ENCODE data around the gene RALGAPA1.

DNA sequence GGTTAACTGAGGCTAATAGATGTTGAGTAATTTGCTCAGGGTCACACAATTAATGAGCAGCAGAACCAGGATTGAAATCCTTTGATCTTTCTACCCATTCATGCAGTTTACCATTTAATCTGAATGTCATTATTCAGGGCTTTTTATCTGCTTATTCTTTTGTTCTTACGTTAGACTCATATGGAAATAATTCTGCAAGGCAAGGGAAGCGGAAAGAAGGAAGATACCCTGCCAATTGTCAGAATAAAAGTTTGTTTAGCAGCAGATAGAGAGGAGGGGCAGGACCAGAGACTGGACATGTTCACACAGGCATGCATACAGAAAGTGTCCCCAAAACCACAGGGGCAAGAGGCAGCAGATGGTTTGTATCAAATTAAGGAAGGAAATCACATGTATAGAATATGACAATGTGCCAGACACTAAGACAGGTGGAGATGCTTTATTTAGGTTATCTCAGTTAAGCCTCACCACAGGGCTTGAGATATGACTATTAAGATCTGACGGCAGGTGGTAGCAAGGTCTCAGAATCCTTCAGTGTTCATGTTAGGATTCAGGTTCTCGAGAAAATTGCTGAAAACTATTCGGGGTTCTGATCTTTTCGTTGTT, 46.9 kb upstream of the RALGAPA1 start:
- TF ChIP-seq, protein P1, sequence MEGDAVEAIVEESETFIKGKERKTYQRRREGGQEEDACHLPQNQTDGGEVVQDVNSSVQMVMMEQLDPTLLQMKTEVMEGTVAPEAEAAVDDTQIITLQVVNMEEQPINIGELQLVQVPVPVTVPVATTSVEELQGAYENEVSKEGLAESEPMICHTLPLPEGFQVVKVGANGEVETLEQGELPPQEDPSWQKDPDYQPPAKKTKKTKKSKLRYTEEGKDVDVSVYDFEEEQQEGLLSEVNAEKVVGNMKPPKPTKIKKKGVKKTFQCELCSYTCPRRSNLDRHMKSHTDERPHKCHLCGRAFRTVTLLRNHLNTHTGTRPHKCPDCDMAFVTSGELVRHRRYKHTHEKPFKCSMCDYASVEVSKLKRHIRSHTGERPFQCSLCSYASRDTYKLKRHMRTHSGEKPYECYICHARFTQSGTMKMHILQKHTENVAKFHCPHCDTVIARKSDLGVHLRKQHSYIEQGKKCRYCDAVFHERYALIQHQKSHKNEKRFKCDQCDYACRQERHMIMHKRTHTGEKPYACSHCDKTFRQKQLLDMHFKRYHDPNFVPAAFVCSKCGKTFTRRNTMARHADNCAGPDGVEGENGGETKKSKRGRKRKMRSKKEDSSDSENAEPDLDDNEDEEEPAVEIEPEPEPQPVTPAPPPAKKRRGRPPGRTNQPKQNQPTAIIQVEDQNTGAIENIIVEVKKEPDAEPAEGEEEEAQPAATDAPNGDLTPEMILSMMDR (IDR thresholded peaks at IDR 0.05): no peak
- TF ChIP-seq POLR2A (IDR thresholded peaks at IDR 0.05) (no peak), POLR2AphosphoS5 (IDR thresholded peaks at IDR 0.05) (no peak)

Data from prostate gland (tissue), 2 donors.